Activated T-cell treated with anti-CD3 and anti-CD28 coated beads, Interleukin-2, amount 50 U/mL, for 24 hours (primary cell): ENCODE results near the gene STXBP4.

Experiments used
- DNase-seq: peaks from one replicate; pipeline ENCODE4 v3.0.0-alpha.2; 2020
- H3K27ac Mint-ChIP-seq: 2 replicates; pipeline ENCODE4 v1.8.0; 2020; ENCODE audit warnings: mild to moderate bottlenecking, mixed read lengths
- H3K27me3 Mint-ChIP-seq: 2 replicates; pipeline ENCODE4 v1.8.0; 2020; ENCODE audit warnings: mixed read lengths
- H3K36me3 Mint-ChIP-seq: 2 replicates; pipeline ENCODE4 v1.8.0; 2020; ENCODE audit warnings: low read depth, mixed read lengths
- H3K4me1 Mint-ChIP-seq: 2 replicates; pipeline ENCODE4 v1.8.0; 2020; ENCODE audit warnings: low read depth, mixed read lengths
- H3K4me3 Mint-ChIP-seq: 2 replicates; pipeline ENCODE4 v1.8.0; 2020; ENCODE audit warnings: mild to moderate bottlenecking, moderate library complexity, mixed read lengths
- H3K9me3 Mint-ChIP-seq: 2 replicates; pipeline ENCODE4 v1.8.0; 2020; ENCODE audit warnings: mixed read lengths

The STXBP4 gene

GRCh38 chr17:55089256-55089655 lies 120.7 kb downstream of the STXBP4 start:
- no peaks in the 10 kb centered on the region for H3K27me3 Mint-ChIP-seq
- H3K4me1 Mint-ChIP-seq, result peaks cover 26% of the 10 kb centered on the region
- no peak for DNase-seq
- H3K36me3 Mint-ChIP-seq, result peaks cover 14% of the 10 kb centered on the region
- no peaks in the 10 kb centered on the region for H3K9me3 Mint-ChIP-seq
- H3K27ac Mint-ChIP-seq, result peak overlapping the region; percentile 84
- H3K4me3 Mint-ChIP-seq, result no peak overlapping the region

GRCh38 chr17:55090079-55090492 lies 121.5 kb downstream of the STXBP4 start:
- peaks cover 26% of the 10 kb centered on the region for H3K4me1 Mint-ChIP-seq
- H3K36me3 Mint-ChIP-seq, result peaks cover 14% of the 10 kb centered on the region
- H3K9me3 Mint-ChIP-seq, result no peaks in the 10 kb centered on the region
- H3K4me3 Mint-ChIP-seq, result no peak overlapping the region
- H3K27ac Mint-ChIP-seq, result peak overlapping the region; percentile 84
- H3K27me3 Mint-ChIP-seq, result no peaks in the 10 kb centered on the region
- peak; percentile 36 for DNase-seq

GRCh38 chr17:55093353-55093752 lies 124.8 kb downstream of the STXBP4 start:
- Mint-ChIP-seq H3K27ac (no peak overlapping the region), H3K36me3 (peaks cover 9% of the 10 kb centered on the region), H3K27me3 (no peaks in the 10 kb centered on the region), H3K4me3 (no peak overlapping the region), H3K9me3 (no peaks in the 10 kb centered on the region), H3K4me1 (peaks cover 26% of the 10 kb centered on the region)
- no peak for DNase-seq

GRCh38 chr17:55098765-55099164 lies 130.2 kb downstream of the STXBP4 start:
- Mint-ChIP-seq H3K36me3 (peaks cover 23% of the 10 kb centered on the region), H3K4me3 (no peak overlapping the region)
- no peak for DNase-seq

GRCh38 chr17:55110521-55110920 lies 142.0 kb downstream of the STXBP4 start:
- Mint-ChIP-seq H3K27ac (no peak overlapping the region), H3K36me3 (peaks cover 16% of the 10 kb centered on the region), H3K4me1 (no peaks in the 10 kb centered on the region), H3K27me3 (no peaks in the 10 kb centered on the region), H3K9me3 (peaks cover 12% of the 10 kb centered on the region), H3K4me3 (no peak overlapping the region)
- DNase-seq, result no peak

More at GRCh38 chr17:55098765-55099164, 130.2 kb downstream of the STXBP4 start:
- no peak overlapping the region for H3K27ac Mint-ChIP-seq
- H3K9me3 Mint-ChIP-seq, result peaks cover 15% of the 10 kb centered on the region
- no peaks in the 10 kb centered on the region for H3K27me3 Mint-ChIP-seq
- H3K4me1 Mint-ChIP-seq, result peaks cover 1% of the 10 kb centered on the region

GRCh38 chr17:55114283-55114682 lies 145.7 kb downstream of the STXBP4 start:
- Mint-ChIP-seq H3K27ac (no peak overlapping the region), H3K4me1 (peaks cover 6% of the 10 kb centered on the region), H3K36me3 (no peaks in the 10 kb centered on the region), H3K4me3 (no peak overlapping the region), H3K9me3 (peaks cover 4% of the 10 kb centered on the region), H3K27me3 (no peaks in the 10 kb centered on the region)
- no peak for DNase-seq

- H3K36me3 Mint-ChIP-seq, result no peaks in the 10 kb centered on the region
- H3K4me1 Mint-ChIP-seq, result peaks cover 6% of the 10 kb centered on the region
- no peaks in the 10 kb centered on the region for H3K27me3 Mint-ChIP-seq
- peak overlapping the region; percentile 11 for H3K27ac Mint-ChIP-seq
- no peaks in the 10 kb centered on the region for H3K9me3 Mint-ChIP-seq
- DNase-seq, result no peak
- no peak overlapping the region for H3K4me3 Mint-ChIP-seq
Measured at GRCh38 chr17:55116440-55116914, 147.9 kb downstream of the STXBP4 start.

GRCh38 chr17:55117164-55117563 lies 148.6 kb downstream of the STXBP4 start:
- Mint-ChIP-seq H3K27me3 (no peaks in the 10 kb centered on the region), H3K27ac (no peak overlapping the region), H3K9me3 (no peaks in the 10 kb centered on the region), H3K36me3 (no peaks in the 10 kb centered on the region), H3K4me3 (no peak overlapping the region), H3K4me1 (peaks cover 8% of the 10 kb centered on the region)
- DNase-seq, result no peak

- Mint-ChIP-seq H3K9me3 (no peaks in the 10 kb centered on the region), H3K27ac (no peak overlapping the region), H3K27me3 (no peaks in the 10 kb centered on the region), H3K4me1 (peaks cover 8% of the 10 kb centered on the region), H3K36me3 (no peaks in the 10 kb centered on the region), H3K4me3 (no peak overlapping the region)
- DNase-seq, result no peak
Measured at GRCh38 chr17:55120651-55121050, 152.1 kb downstream of the STXBP4 start.

- H3K27me3 Mint-ChIP-seq, result no peaks in the 10 kb centered on the region
- no peaks in the 10 kb centered on the region for H3K9me3 Mint-ChIP-seq
- no peak overlapping the region for H3K27ac Mint-ChIP-seq
- H3K36me3 Mint-ChIP-seq, result no peaks in the 10 kb centered on the region
- no peak overlapping the region for H3K4me3 Mint-ChIP-seq
- peaks cover 8% of the 10 kb centered on the region for H3K4me1 Mint-ChIP-seq
- no peak for DNase-seq
Measured at GRCh38 chr17:55121268-55121667, 152.7 kb downstream of the STXBP4 start.

- H3K27me3 Mint-ChIP-seq, result no peaks in the 10 kb centered on the region
- H3K36me3 Mint-ChIP-seq, result no peaks in the 10 kb centered on the region
- H3K4me1 Mint-ChIP-seq, result peaks cover 3% of the 10 kb centered on the region
- H3K9me3 Mint-ChIP-seq, result no peaks in the 10 kb centered on the region
- no peak overlapping the region for H3K4me3 Mint-ChIP-seq
- no peak overlapping the region for H3K27ac Mint-ChIP-seq
- no peak for DNase-seq
Measured at GRCh38 chr17:55122114-55122513, 153.5 kb downstream of the STXBP4 start.

GRCh38 chr17:55124730-55125360 lies 156.3 kb downstream of the STXBP4 start:
- DNase-seq, result no peak
- Mint-ChIP-seq H3K36me3 (no peaks in the 10 kb centered on the region), H3K9me3 (no peaks in the 10 kb centered on the region), H3K27ac (no peak overlapping the region), H3K4me1 (peaks cover 2% of the 10 kb centered on the region), H3K4me3 (no peak overlapping the region), H3K27me3 (no peaks in the 10 kb centered on the region)

- Mint-ChIP-seq H3K36me3 (no peaks in the 10 kb centered on the region), H3K27me3 (no peaks in the 10 kb centered on the region), H3K4me3 (no peak overlapping the region), H3K4me1 (no peaks in the 10 kb centered on the region), H3K9me3 (no peaks in the 10 kb centered on the region), H3K27ac (no peak overlapping the region)
- no peak for DNase-seq
Measured at GRCh38 chr17:55133583-55133982, 165.0 kb downstream of the STXBP4 start.

- no peak overlapping the region for H3K4me3 Mint-ChIP-seq
- H3K4me1 Mint-ChIP-seq, result no peaks in the 10 kb centered on the region
- no peaks in the 10 kb centered on the region for H3K9me3 Mint-ChIP-seq
- H3K27ac Mint-ChIP-seq, result no peak overlapping the region
- H3K36me3 Mint-ChIP-seq, result no peaks in the 10 kb centered on the region
- H3K27me3 Mint-ChIP-seq, result no peaks in the 10 kb centered on the region
- DNase-seq, result no peak
Measured at GRCh38 chr17:55134486-55135157, 166.1 kb downstream of the STXBP4 start.

GRCh38 chr17:55140809-55141208 lies 172.2 kb downstream of the STXBP4 start:
- no peak overlapping the region for H3K27ac Mint-ChIP-seq
- no peaks in the 10 kb centered on the region for H3K27me3 Mint-ChIP-seq
- no peak for DNase-seq
- H3K4me3 Mint-ChIP-seq, result no peak overlapping the region
- no peaks in the 10 kb centered on the region for H3K9me3 Mint-ChIP-seq
- no peaks in the 10 kb centered on the region for H3K4me1 Mint-ChIP-seq
- H3K36me3 Mint-ChIP-seq, result peaks cover 26% of the 10 kb centered on the region
